Measurements from ENCODE around the gene DIDO1. TPM values are rescaled to one million over a fixed set of nuclear protein-coding genes. Genes with fewer than 3 reads are reported as not detected.

Gene DIDO1
- total RNA-seq, 1 experiment from 2014 or later, result 33.2 TPM

DNA sequence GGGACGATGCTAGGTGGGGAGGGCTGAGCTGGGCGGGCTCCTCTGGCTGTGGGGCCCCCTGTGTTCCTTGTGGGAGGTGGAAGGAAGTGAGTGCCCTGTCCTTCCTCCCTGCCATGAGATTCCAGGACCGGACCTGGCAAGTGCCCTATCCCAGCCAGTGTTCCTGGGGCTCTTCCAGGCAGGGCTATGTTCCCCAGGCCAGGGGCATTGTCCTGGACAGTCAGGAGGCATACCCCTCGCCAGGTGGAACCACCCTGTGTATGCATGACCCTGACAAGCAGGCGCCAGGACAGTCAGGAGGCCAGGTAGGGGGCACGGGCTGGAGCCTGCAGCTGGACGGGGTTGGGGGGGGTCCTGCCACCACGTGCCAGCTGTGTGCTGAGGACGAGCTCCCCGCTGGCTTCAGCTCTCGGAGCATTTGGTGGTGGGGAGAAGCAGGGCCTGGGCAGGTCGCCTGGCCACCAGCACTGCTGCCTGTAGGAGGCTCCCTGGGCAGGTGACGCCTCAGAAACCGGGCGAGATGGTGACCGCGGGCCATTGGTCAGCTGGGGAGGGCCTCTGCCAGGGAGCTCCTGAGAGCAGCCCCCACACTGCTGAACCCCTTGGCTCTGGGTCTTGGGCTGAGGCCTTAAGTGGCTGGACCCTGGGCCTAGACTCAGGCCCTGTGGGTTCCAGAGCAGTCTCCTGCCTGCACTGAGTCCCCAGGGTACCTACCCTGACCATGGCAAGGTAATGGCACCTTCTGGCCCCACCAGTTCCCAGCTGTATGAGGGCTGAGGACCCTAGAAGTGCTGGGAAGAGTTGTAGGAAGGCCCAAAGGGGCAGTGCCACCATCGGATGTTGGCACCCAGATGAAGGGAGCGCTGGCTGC is 26.9 kb upstream of the DIDO1 start:
- no peaks in the 10 kb centered on the region for H4K20me1 ChIP-seq (ENCODE audit: low read length)
- DNase-seq, result no peak
- H3K27me3 ChIP-seq (ENCODE audit: low read length), result no peaks in the 10 kb centered on the region
- H3K9me3 ChIP-seq (ENCODE audit: low read length), result no peaks in the 10 kb centered on the region
- H3K9ac ChIP-seq (ENCODE audit: low read length), result no peak overlapping the region
- intact Hi-C loops (cut with micrococcal nuclease), result no loop called here
- no peaks in the 10 kb centered on the region; the same call in 1 of the 2 replicates for H3K4me1 ChIP-seq (ENCODE audit: insufficient read depth, low read length)
- H3K27ac ChIP-seq (ENCODE audit: low read length), result no peak overlapping the region
- peaks cover 10% of the 10 kb centered on the region for H3K36me3 ChIP-seq (ENCODE audit: low read depth, low read length)
- H2AFZ ChIP-seq (ENCODE audit: low read length), result no peak overlapping the region
- no peak overlapping the region for H3K4me3 ChIP-seq (ENCODE audit: low read length)
- POLR2A ChIA-PET (ENCODE audit: unreplicated experiment), result no interaction called here
- no peaks in the 10 kb centered on the region for H3K9me2 ChIP-seq (replicated peaks; ENCODE audit: low read length)
- CTCF ChIA-PET, result no interaction called here
- TF ChIP-seq EZH2 (IDR thresholded peaks at IDR 0.05; ENCODE audit: low read length, unreplicated experiment) (no peak), EZH2phosphoT487 (IDR thresholded peaks at IDR 0.05; ENCODE audit: borderline replicate concordance, low read length) (no peak)
- TF ChIP-seq, protein P1, sequence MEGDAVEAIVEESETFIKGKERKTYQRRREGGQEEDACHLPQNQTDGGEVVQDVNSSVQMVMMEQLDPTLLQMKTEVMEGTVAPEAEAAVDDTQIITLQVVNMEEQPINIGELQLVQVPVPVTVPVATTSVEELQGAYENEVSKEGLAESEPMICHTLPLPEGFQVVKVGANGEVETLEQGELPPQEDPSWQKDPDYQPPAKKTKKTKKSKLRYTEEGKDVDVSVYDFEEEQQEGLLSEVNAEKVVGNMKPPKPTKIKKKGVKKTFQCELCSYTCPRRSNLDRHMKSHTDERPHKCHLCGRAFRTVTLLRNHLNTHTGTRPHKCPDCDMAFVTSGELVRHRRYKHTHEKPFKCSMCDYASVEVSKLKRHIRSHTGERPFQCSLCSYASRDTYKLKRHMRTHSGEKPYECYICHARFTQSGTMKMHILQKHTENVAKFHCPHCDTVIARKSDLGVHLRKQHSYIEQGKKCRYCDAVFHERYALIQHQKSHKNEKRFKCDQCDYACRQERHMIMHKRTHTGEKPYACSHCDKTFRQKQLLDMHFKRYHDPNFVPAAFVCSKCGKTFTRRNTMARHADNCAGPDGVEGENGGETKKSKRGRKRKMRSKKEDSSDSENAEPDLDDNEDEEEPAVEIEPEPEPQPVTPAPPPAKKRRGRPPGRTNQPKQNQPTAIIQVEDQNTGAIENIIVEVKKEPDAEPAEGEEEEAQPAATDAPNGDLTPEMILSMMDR (conservative IDR thresholded peaks at IDR 0.05; ENCODE audit: low read depth, low read length), result no peak
- no peaks in the 10 kb centered on the region for H3F3A ChIP-seq (ENCODE audit: low read length, unreplicated experiment)
- no TSS peak for BruUV-seq (replicated peaks)
- H3K79me2 ChIP-seq (ENCODE audit: low read length), result no peaks in the 10 kb centered on the region
- no peak overlapping the region for H3K4me2 ChIP-seq (ENCODE audit: low read length)
- ATAC-seq, result no peak

DNA sequence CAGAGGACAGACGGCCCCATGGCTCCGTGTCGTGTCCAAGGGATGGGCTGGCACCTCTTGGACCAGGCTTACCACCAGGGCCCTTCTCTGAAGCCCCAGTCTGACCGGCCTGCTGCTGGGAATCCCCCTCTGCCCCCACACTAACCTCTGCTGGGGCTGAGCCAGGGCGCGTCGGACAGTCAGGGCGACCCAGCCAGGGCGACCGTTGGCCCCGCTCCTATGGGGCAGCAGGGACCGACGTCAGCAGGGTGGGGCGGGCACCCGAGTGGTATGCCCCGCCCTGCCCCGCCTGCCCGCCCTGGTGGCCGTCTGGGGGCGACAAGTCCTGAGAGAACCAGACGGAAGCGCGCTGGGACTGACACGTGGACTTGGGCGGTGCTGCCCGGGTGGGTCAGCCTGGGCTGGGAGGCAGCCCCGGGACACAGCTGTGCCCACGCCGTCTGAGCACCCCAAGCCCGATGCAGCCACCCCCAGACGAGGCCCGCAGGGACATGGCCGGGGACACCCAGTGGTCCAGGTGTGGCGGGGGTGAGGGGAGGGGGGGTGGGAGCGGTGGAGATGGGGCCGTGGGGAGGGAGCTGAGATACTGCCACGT is 26.2 kb upstream of the DIDO1 start, which contains the start of gene SLC17A9:
TSS of gene SLC17A9 (plus strand) at position 337 of the 595 bp plus-strand sequence. CDS start at position 459, 122 bp downstream.
- ChIA-PET POLR2A (ENCODE audit: unreplicated experiment) (no interaction called here), CTCF (no interaction called here)
- no peak within 1 kb of the TSS for H3K27ac ChIP-seq (ENCODE audit: low read length)
- H3K79me2 ChIP-seq (ENCODE audit: low read length), result no peaks in the 10 kb centered on the region
- ATAC-seq, result no peak
- H3K4me1 ChIP-seq (ENCODE audit: insufficient read depth, low read length), result no peaks in the 10 kb centered on the region; the same call in 1 of the 2 replicates
- BruUV-seq (replicated peaks), result no TSS peak
- H2AFZ ChIP-seq (ENCODE audit: low read length), result no peak within 1 kb of the TSS
- H4K20me1 ChIP-seq (ENCODE audit: low read length), result no peaks in the 10 kb centered on the region
- H3K9ac ChIP-seq (ENCODE audit: low read length), result no peak within 1 kb of the TSS
- no peaks in the 10 kb centered on the region for H3F3A ChIP-seq (ENCODE audit: low read length, unreplicated experiment)
- no peak within 1 kb of the TSS for H3K4me2 ChIP-seq (ENCODE audit: low read length)
- H3K27me3 ChIP-seq (ENCODE audit: low read length), result no peaks in the 10 kb centered on the region
- H3K9me2 ChIP-seq (replicated peaks; ENCODE audit: low read length), result no peaks in the 10 kb centered on the region
- H3K36me3 ChIP-seq (ENCODE audit: low read depth, low read length), result peaks cover 14% of the 10 kb centered on the region
- DNase-seq, result no peak
- H3K9me3 ChIP-seq (ENCODE audit: low read length), result no peaks in the 10 kb centered on the region
- TF ChIP-seq EZH2phosphoT487 (IDR thresholded peaks at IDR 0.05; ENCODE audit: borderline replicate concordance, low read length) (no peak), EZH2 (IDR thresholded peaks at IDR 0.05; ENCODE audit: low read length, unreplicated experiment) (no peak)
- TF ChIP-seq, protein P1 (conservative IDR thresholded peaks at IDR 0.05; ENCODE audit: low read depth, low read length), result no peak
- intact Hi-C loops (cut with micrococcal nuclease), result no loop called here
- no peak within 1 kb of the TSS for H3K4me3 ChIP-seq (ENCODE audit: low read length)

All from PC-3 (cell line).